ENCODE data around the gene NKAIN2.

Gene NKAIN2

DNA sequence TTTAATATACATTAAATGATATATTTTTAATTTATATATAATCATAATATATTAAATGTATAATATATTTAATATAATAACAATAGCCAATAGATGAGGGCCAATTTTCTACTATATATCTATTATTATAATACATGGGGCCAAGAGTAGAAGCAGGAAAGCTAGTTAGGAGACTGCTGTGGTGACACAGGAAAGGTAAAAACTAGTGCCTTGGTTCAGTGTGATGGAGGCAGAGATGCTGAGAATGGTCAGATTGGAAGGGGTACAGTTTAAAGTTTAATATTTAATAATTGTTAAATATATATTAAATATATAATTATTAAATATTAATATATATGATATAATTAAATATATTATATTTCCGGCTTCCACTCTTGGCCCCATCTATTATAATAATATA lies 1055.7 kb downstream of the NKAIN2 start:
- in situ Hi-C loops (cut with MboI; ENCODE audit: low sequenced_read_pairs), result no loop called here

DNA sequence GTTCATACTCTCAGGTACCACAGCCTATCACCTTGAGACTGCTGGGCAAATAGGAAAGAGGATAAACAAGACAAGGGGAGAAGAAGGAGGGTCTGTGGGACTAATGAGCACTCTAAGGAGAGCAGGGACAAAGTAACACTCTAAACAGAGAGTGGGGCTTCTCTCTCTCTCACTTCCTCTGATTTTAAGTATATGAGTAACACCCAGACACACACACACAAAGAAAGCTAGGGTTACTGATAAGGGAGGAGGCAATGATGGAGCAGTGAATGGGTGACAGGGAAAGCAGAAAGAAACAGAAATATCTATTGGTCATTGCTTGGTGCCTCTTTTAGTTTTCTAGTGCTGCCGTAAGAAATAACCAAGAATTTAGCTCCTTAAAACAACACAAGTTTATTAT lies 1062.4 kb downstream of the NKAIN2 start:
- in situ Hi-C loops (cut with MboI; ENCODE audit: low sequenced_read_pairs), result no loop called here

DNA sequence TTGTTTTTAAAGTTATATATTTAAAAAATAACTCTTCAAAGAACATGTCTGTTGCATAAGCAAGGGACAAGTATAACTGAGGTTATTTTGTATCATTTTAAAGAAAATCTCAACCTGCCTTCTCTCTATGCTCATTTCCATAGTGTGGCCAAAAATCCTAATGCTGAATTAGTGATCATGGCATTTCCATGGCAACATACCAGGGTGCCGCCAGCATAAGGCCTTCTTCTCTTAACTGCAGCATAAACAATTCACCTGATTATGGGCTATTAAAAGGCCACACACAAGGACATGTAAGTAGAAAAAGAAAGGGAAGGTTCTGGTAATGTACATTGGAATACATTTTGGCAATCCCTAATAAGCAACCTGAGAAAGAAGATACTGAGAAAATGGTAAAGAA lies 1063.5 kb downstream of the NKAIN2 start:
- in situ Hi-C loops (cut with MboI; ENCODE audit: low sequenced_read_pairs), result no loop called here

DNA sequence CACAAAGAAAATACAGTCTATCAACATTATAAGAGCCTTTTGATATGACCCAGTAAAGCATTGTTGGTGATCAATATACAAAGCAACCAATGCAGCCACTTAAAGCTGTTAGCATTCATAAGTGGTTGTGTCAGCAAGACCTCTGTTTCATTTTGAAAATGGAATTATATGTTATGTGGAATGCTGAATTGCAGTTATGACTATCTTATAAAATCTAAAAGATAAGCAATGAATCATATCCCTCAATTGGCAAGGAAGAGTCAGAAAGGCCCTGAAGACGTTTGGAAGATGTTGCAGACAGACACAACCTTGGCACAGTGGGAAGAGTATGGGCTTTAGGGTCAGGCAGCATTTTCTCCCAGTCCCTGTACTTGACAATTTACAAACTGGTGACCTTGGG lies 1064.8 kb downstream of the NKAIN2 start:
- in situ Hi-C loops (cut with MboI; ENCODE audit: low sequenced_read_pairs), result no loop called here

DNA sequence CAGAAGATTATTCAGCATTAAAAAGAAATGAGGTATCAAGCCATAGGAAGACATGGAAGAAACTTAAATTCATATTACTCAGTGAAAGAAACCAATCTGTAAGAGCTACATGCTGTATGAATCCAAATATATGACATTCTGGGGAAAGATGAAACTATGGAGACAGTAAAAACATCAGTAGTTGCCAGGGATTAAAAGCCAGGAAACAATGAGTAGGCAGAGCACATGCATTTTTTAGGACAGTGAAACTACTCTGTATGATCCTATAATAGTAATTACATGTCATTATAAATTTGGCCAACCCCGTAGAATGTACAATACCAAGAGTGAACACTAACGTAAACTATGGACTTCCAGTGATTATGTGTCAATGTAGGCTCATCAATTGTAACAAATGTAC lies 1065.8 kb downstream of the NKAIN2 start:
- in situ Hi-C loops (cut with MboI; ENCODE audit: low sequenced_read_pairs), result no loop called here

DNA sequence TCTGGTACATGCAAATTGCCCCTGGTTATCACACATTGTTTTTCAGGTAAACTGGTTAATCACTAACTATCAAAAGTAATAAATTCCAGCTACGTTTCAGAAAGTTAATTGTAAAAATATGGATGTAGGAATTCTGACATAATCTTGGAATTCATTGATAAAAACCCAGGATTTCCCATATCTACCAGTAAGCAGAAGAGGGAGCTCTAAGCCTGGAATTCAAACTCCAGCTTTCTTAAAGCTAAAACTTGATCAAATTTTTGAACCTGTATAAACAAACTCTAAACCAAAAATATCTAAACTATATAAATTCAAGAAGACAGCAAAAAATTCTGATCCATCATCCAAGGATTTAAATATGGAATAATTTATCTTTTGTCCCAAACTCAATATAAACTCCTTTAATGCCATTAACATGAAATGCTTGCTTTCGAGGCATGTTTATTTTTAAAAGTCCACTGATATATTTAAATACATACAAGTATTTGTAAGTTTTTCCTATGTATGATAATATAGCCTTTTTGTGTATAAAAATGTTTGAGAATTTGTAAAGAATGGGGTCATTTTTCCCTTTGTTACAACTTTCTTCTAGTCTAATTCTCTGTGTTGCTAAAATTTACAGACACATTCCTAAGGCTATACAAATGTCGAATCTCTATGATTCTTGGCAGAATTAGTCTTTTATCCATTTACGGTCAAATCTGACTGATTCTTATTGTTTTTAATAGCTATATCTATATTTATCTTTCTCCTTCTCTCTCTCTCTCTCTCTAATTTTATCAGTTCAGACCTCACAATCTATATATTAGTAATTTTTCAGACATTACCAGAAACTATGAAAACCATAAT lies 1067.2 kb downstream of the NKAIN2 start:
- in situ Hi-C loops (cut with MboI; ENCODE audit: low sequenced_read_pairs), result no loop called here

DNA sequence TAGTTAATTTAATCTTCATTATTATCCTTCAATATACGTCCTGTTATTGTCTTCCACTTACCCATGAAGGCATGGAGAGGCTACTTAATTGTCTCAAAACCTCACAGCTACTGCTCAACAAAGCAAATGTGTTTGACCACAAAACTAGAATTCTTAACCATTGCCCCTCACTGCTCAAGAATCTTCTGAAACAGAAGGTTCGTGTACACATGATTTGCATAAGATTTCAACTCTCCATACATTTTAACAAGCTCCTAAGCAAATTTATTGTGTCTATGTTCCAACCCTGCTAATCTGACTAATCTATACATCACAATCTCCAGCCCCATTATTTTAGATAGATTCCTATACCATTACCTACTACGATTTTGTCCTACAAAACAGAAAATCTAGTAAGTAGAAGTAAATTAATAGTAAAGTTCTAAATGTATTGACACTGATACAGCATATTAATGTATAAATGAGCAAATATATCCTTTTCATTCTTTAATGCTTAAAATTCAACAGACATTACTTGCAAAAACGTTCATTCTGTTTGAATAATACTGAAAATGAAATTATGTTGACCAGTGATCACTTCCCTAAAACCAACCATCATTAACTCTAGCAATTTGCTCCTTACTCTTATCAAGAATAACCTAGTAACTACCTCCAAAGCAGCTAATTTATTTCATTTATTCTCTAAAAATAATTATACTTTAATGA lies 1068.8 kb downstream of the NKAIN2 start:
- in situ Hi-C loops (cut with MboI; ENCODE audit: low sequenced_read_pairs), result no loop called here

DNA sequence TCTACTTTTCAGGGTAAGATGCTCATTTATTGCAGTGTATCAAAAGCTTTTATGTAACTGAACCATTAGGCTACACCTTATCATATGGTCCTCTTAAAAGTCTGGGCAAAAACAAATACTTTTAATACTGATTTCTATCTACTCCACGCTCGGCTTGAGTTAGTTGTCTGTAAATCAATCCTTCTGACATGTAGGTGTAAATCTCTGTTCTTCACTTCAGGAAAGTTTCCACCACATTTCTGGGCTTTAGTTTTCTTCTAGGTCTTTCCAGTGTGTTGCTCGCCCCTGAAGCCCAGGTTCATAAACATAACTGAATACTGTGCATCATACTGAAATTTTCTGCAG lies 1069.4 kb downstream of the NKAIN2 start:
- in situ Hi-C loops (cut with MboI; ENCODE audit: low sequenced_read_pairs), result no loop called here
